ENCODE measurements around the gene LRRC43.

DNA sequence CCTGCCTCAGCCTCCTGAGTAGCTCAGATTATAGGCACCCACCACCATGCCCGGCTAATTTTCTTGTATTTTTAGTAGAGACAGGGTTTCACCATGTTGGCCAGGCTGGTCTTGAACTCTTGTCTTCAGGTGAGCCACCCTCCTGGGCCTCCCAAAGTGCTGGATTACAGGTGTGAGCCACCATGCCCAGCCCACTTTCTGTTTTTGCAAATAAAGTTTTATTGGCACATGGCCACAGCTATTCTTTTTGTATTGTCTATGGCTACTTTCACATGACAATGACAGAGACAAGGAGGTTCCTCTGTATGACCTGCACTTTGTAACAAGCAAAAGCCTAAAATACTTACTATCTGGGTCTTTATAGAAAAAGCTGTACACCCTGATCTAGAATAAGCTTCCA, 62.6 kb downstream of the LRRC43 start:
- TF ChIP-seq, protein P1, sequence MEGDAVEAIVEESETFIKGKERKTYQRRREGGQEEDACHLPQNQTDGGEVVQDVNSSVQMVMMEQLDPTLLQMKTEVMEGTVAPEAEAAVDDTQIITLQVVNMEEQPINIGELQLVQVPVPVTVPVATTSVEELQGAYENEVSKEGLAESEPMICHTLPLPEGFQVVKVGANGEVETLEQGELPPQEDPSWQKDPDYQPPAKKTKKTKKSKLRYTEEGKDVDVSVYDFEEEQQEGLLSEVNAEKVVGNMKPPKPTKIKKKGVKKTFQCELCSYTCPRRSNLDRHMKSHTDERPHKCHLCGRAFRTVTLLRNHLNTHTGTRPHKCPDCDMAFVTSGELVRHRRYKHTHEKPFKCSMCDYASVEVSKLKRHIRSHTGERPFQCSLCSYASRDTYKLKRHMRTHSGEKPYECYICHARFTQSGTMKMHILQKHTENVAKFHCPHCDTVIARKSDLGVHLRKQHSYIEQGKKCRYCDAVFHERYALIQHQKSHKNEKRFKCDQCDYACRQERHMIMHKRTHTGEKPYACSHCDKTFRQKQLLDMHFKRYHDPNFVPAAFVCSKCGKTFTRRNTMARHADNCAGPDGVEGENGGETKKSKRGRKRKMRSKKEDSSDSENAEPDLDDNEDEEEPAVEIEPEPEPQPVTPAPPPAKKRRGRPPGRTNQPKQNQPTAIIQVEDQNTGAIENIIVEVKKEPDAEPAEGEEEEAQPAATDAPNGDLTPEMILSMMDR (conservative IDR thresholded peaks at IDR 0.05 in 1 of 2, IDR thresholded peaks at IDR 0.05 in 1 of 2; ENCODE audit: low read depth in 1 of 2, low read length in 2 of 2) = no peak
- TF ChIP-seq EZH2 (IDR thresholded peaks at IDR 0.05; ENCODE audit: low read length, missing control alignments) = no peak
